H1 (cell line): ENCODE results near the gene TMPRSS9. TPM values are rescaled to one million over a fixed set of nuclear protein-coding genes. Genes with fewer than 3 reads are reported as not detected.

Experiments
- CTCF ChIA-PET: fragments of 300-600 bp; sonication (Branson Sonifier 250); formaldehyde crosslinking; loops from one replicate; lab custom pipeline; 2021; ENCODE audit not compliant: partially characterized antibody; lab: Charles Lee
- POLR2A ChIA-PET: fragments of 300-600 bp; sonication (Branson Sonifier 250); formaldehyde crosslinking; loops from one replicate; lab custom pipeline; 2021; ENCODE audit warnings: inconsistent platforms; ENCODE audit not compliant: partially characterized antibody; lab: Charles Lee
- DNase-seq, 2 experiments: peaks; one replicate each; pipeline versions ENCODE4 v3.0.0 to v3.0.0-alpha.2; 2010 to 2022; ENCODE audit warnings: low spot score in 2 of 2, low read depth in 1 of 2, mixed read lengths in 1 of 2
- FAIRE-seq: peaks from 2 replicates; lab custom pipeline; 2011; peaks lifted over from hg19 to GRCh38; lab: Jason Lieb, UNC
- H2AFZ ChIP-seq: 2 replicates; pipeline ENCODE4 v1.8.1; 2012; ENCODE audit warnings: low read length, inconsistent platforms
- H2AK5ac ChIP-seq: 2 replicates; pipeline ENCODE4 v1.6.1; 2013; ENCODE audit warnings: low read depth, low read length
- H2BK120ac ChIP-seq: replicated peaks from 2 replicates; pipeline ENCODE3; 2013; ENCODE audit warnings: low read depth, low read length, inconsistent platforms
- H2BK12ac ChIP-seq: 2 replicates; pipeline ENCODE4 v1.6.1; 2013; ENCODE audit warnings: low read depth, low read length
- H2BK15ac ChIP-seq: 2 replicates; pipeline ENCODE4 v1.6.1; 2013; ENCODE audit warnings: low read length
- H2BK20ac ChIP-seq: 2 replicates; pipeline ENCODE4 v1.6.1; 2013; ENCODE audit warnings: low read length
- H2BK5ac ChIP-seq: 2 replicates; pipeline ENCODE4 v1.6.1; 2013; ENCODE audit warnings: low read depth, low read length
- H3K14ac ChIP-seq: 2 replicates; pipeline ENCODE4 v1.6.1; 2013; ENCODE audit warnings: inconsistent platforms; ENCODE audit not compliant: insufficient read length
- H3K18ac ChIP-seq: 2 replicates; pipeline ENCODE4 v1.6.1; 2013; ENCODE audit warnings: low read length; ENCODE audit errors: extremely low read depth
- H3K23ac ChIP-seq: 2 replicates; pipeline ENCODE4 v1.6.1; 2013; ENCODE audit warnings: inconsistent platforms; ENCODE audit not compliant: insufficient read length
- H3K23me2 ChIP-seq: 2 replicates; pipeline ENCODE4 v1.6.1; 2013; ENCODE audit warnings: low read depth, low read length
- H3K27ac ChIP-seq: 2 replicates; pipeline ENCODE4 v1.6.1; 2011; ENCODE audit warnings: low read depth, low read length, inconsistent platforms
- H3K27me3 ChIP-seq, 4 experiments: replicated peaks in 1 of 4; 1 replicate in 1 of 4; 2 replicates in 3 of 4; pipeline versions ENCODE4 v1.6.1 to v1.8.1; 2011 to 2013; ENCODE audit warnings: low read length in 3 of 4, mild to moderate bottlenecking in 3 of 4, inconsistent platforms in 2 of 4, mixed read lengths in 2 of 4, moderate library complexity in 1 of 4; ENCODE audit not compliant: control insufficient read depth in 3 of 4, insufficient read depth in 3 of 4; ENCODE audit errors: extremely low read depth in 1 of 4
- H3K36me3 ChIP-seq, 4 experiments: 2 replicates each; pipeline versions ENCODE4 v1.6.1 to v1.8.1; 2011 to 2013; ENCODE audit warnings: mild to moderate bottlenecking in 4 of 4, low read length in 3 of 4, moderate library complexity in 2 of 4, control low read depth in 1 of 4, inconsistent platforms in 1 of 4; ENCODE audit not compliant: insufficient read depth in 4 of 4, control insufficient read depth in 2 of 4
- H3K4ac ChIP-seq: replicated peaks from 2 replicates; pipeline ENCODE3; 2013; ENCODE audit warnings: low read length, low read depth, mixed read lengths, inconsistent platforms; ENCODE audit not compliant: insufficient read length
- H3K4me1 ChIP-seq, 4 experiments: replicated peaks in 1 of 4; 1 replicate in 1 of 4; 2 replicates in 3 of 4; pipeline versions ENCODE4 v1.6.1 to v1.8.1; 2011 to 2013; ENCODE audit warnings: low read length in 3 of 4, inconsistent platforms in 2 of 4, mixed read lengths in 1 of 4; ENCODE audit not compliant: insufficient read depth in 4 of 4, control insufficient read depth in 3 of 4
- H3K4me2 ChIP-seq, 2 experiments: 2 replicates each; pipeline versions ENCODE4 v1.6.1 to v1.8.1; 2011 to 2013; ENCODE audit warnings: low read depth in 2 of 2, low read length in 2 of 2, control low read depth in 1 of 2, inconsistent platforms in 1 of 2, mild to moderate bottlenecking in 1 of 2; ENCODE audit not compliant: insufficient read depth in 1 of 2
- H3K4me3 ChIP-seq, 4 experiments: fragments of 200-600, 300-600 bp in 1 of 4; sonication (generic), shearing (Covaris generic), sonication (Bioruptor Twin) in 1 of 4; 2 replicates each; pipeline versions ENCODE4 v1.5.1 to v1.8.1; 2011 to 2016; ENCODE audit warnings: low read length in 4 of 4, low read depth in 3 of 4, control low read depth in 2 of 4, inconsistent platforms in 2 of 4, mild to moderate bottlenecking in 2 of 4, mixed read lengths in 1 of 4, moderate library complexity in 1 of 4; ENCODE audit not compliant: insufficient read depth in 2 of 4; ENCODE audit errors: extremely low read depth in 1 of 4
- H3K56ac ChIP-seq: replicated peaks from 2 replicates; pipeline ENCODE3; 2013; ENCODE audit warnings: low read depth, mild to moderate bottlenecking, mixed read lengths, low read length, inconsistent platforms; ENCODE audit not compliant: insufficient read length
- H3K79me1 ChIP-seq: 2 replicates; pipeline ENCODE4 v1.6.1; 2013; ENCODE audit warnings: low read depth, low read length, control low read depth
- H3K79me2 ChIP-seq, 2 experiments: 2 replicates each; pipeline versions ENCODE4 v1.6.1 to v1.8.1; 2012 to 2013; ENCODE audit warnings: low read length in 2 of 2, mild to moderate bottlenecking in 2 of 2, inconsistent platforms in 1 of 2; ENCODE audit not compliant: insufficient read depth in 2 of 2, control insufficient read depth in 1 of 2
- H3K9ac ChIP-seq, 4 experiments: replicated peaks in 1 of 4; 1 replicate in 1 of 4; 2 replicates in 3 of 4; pipeline versions ENCODE4 v1.6.1 to v1.8.1; 2011 to 2013; ENCODE audit warnings: low read depth in 3 of 4, low read length in 3 of 4, control low read depth in 2 of 4, mild to moderate bottlenecking in 2 of 4, moderate library complexity in 2 of 4, inconsistent platforms in 1 of 4; ENCODE audit errors: extremely low read depth in 1 of 4
- H3K9me3 ChIP-seq, 2 experiments: 2 replicates each; pipeline versions ENCODE4 v1.6.1 to v1.8.1; 2012 to 2013; ENCODE audit warnings: mild to moderate bottlenecking in 2 of 2, moderate library complexity in 2 of 2, control low read depth in 1 of 2, inconsistent platforms in 1 of 2, low read depth in 1 of 2, low read length in 1 of 2, mixed read lengths in 1 of 2; ENCODE audit not compliant: insufficient read depth in 2 of 2
- H4K20me1 ChIP-seq, 2 experiments: replicated peaks in 1 of 2; 2 replicates each; pipeline versions ENCODE3 to v1.8.1; 2011 to 2013; ENCODE audit warnings: inconsistent platforms in 2 of 2, low read length in 2 of 2, mild to moderate bottlenecking in 1 of 2; ENCODE audit not compliant: insufficient read depth in 2 of 2, control insufficient read depth in 1 of 2
- H4K5ac ChIP-seq: 2 replicates; pipeline ENCODE4 v1.6.1; 2013; ENCODE audit warnings: low read length, low read depth, mixed read lengths, inconsistent platforms; ENCODE audit not compliant: insufficient read length
- H4K8ac ChIP-seq: 2 replicates; pipeline ENCODE4 v1.8.0; 2013; ENCODE audit warnings: mild to moderate bottlenecking, moderate library complexity, low read length, inconsistent platforms; ENCODE audit not compliant: insufficient read depth; ENCODE audit errors: extremely low read depth
- H4K91ac ChIP-seq: replicated peaks from 2 replicates; pipeline ENCODE3; 2013; ENCODE audit warnings: low read length, mixed read lengths, inconsistent platforms; ENCODE audit not compliant: insufficient read length
- HDAC2 ChIP-seq, 2 experiments: fragments of 300-600 bp in 1 of 2; sonication (generic) in 1 of 2; IDR thresholded peaks; 2 replicates each; pipeline ENCODE4 v1.6.1; 2011 to 2012; ENCODE audit warnings: low read depth in 2 of 2, low read length in 2 of 2, mild to moderate bottlenecking in 2 of 2, moderate library complexity in 2 of 2, borderline replicate concordance in 1 of 2, inconsistent platforms in 1 of 2
- WGBS, 2 experiments: shearing (Covaris generic) in 1 of 2; methylation state at CpG; one replicate each; pipeline versions ENCODE4 v1.1.6 to v1.1.7; 2013 to 2015; ENCODE audit warnings: low lambda C conversion rate in 2 of 2, mixed read lengths in 2 of 2, inconsistent platforms in 1 of 2, low coverage in 1 of 2, missing lambda C conversion rate in 1 of 2; ENCODE audit not compliant: insufficient replicate concordance in 2 of 2, insufficient coverage in 1 of 2, insufficient read length in 1 of 2; ENCODE audit errors: extremely low coverage in 1 of 2, missing lambda C conversion rate in 1 of 2; 5-methylcytosine and 5-hydroxymethylcytosine counted together
- polyA plus RNA-seq, 7 experiments: library from polyadenylated mRNA; depleted of rRNA in 3 of 7; stranded (reverse) in 5 of 7; unstranded in 2 of 7; fragments of >200 nt in 5 of 7; fragments of 200-250 nt in 2 of 7; gene quantifications; 1 replicate in 5 of 7; 2 replicates in 1 of 7; 4 replicates in 1 of 7; pipeline versions ENCODE4 v1.2.1 to v1.2.3, GENCODE V29; 2011 to 2013; ENCODE audit warnings: missing spikeins in 2 of 7, mixed read lengths in 2 of 7
- total RNA-seq: library from RNA; stranded (reverse); fragmentation: NEBNext Ultra II Directional; extraction: Animal tissue kit (Norgen Biotek cat#: 25700); gene quantifications from 2 replicates; pipeline ENCODE4 v1.2.1, GENCODE V29; 2021

The TMPRSS9 gene
- total and polyA plus RNA-seq, 2 of the 8 experiments (the other 6 are each of a cell fraction or from before 2014, with no cell fraction given): 0.15 to 0.19 TPM

DNA sequence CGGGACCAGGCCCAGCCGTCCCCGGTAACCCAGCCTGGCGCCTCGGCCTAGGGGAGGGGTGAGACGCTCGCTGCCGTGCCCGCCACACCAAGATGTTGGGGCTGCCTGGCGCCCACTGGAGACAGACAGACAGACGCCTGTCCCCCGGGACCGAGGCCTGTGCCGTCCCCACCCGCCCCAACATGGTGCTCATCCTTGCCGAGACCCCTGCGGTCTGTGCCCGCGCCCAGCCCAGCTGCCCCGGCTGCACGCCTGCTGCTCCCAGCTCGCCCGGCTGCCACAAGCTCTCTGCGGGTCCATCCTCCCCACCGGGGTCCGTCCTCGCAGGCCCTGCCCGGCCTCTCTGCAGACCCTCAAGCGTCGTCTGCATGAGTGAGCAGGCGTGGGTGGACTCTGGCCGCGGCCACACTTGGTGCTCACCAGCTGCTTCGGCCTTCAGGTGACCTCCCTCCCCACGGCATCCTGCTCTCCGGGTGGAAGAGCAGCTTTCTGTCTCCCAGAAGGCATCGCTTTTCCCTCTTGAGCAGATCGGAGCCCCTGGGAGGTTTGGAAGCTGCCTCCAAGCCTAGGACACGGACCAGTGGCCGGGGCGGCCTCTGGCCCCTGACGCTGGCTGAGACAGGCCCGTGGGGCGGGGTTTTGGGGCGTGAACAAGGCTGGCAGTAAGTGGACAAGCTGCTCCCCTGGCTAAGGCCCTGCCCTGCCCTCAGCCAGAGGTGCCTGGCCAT is 6.7 kb upstream of the TMPRSS9 start:
- Histone ChIP-seq H3K23me2 (peaks cover 16% of the 10 kb centered on the region; the same call in 1 of the 2 replicates), H3K79me1 (no peaks in the 10 kb centered on the region), H3K23ac (no peak overlapping the region), H2AFZ (no peak overlapping the region), H3K4ac (no peak overlapping the region), H3K9me3 (no peaks in the 10 kb centered on the region), H3K4me3 (no peak overlapping the region), H3K27ac (no peak overlapping the region), H3K36me3 (peaks cover 0 to 7% (median 2%) of the 10 kb centered on the region in 4 experiments; a peak in 3 of 8 replicates), H3K14ac (no peak overlapping the region), H3K56ac (no peak overlapping the region), H4K5ac (no peak overlapping the region), H2AK5ac (no peak overlapping the region), H4K91ac (no peak overlapping the region), H3K27me3 (no peaks in the 10 kb centered on the region), H2BK20ac (no peak overlapping the region), H3K4me2 (no peak overlapping the region), H2BK15ac (no peak overlapping the region), H4K20me1 (peaks cover 0 to 12% of the 10 kb centered on the region in 2 experiments), H3K4me1 (no peaks in the 10 kb centered on the region), H3K18ac (no peak overlapping the region), H3K79me2 (no peaks in the 10 kb centered on the region), H4K8ac (no peak overlapping the region), H2BK12ac (no peak overlapping the region), H3K9ac (no peak overlapping the region), H2BK120ac (no peak overlapping the region), H2BK5ac (no peak overlapping the region; the same call in 1 of the 2 replicates)
- 95% methylated on average over 27 of the region's 45 CpGs; no CpG with 5 or more reads in 1 of the 2 experiments for WGBS, 2 experiments
- ChIA-PET POLR2A (interaction anchor here (0.9 to 1.6 kb wide), 4 partner anchors 9 to 103 kb away, joined by 3 to 8 read pairs (median 4); no protein-coding TSS in a partner anchor), CTCF (interaction anchor here (0.6 to 4.3 kb wide), 5 partner anchors 12 to 73 kb away, joined by 3 to 18 read pairs (median 3); no protein-coding TSS in a partner anchor)
- no peak for FAIRE-seq
- DNase-seq: no peak
- TF ChIP-seq HDAC2 (IDR thresholded peaks at IDR 0.05; ENCODE audit: borderline replicate concordance in 1 of 2, low read depth in 2 of 2, low read length in 2 of 2): no peak
